HG03139 (cell line): ENCODE results near the gene UBE2Q1.

Experiments used
- ATAC-seq: cut with Tn5 transposase; IDR thresholded peaks from one replicate; pipeline ENCODE4 v1.9.1; 2021; ENCODE audit not compliant: unreplicated experiment

The UBE2Q1 gene

GRCh38 chr1:154512760-154513159 is 45.7 kb downstream of the UBE2Q1 start:
- ATAC-seq = no peak

GRCh38 chr1:154503898-154504297 is 54.6 kb downstream of the UBE2Q1 start:
- no peak for ATAC-seq

- ATAC-seq = no peak
These were observed 55.7 kb downstream of the UBE2Q1 start for GRCh38 chr1:154502744-154503115.

- no peak for ATAC-seq
These were observed 56.3 kb downstream of the UBE2Q1 start, which contains the start of the genes SHE and TDRD10 for GRCh38 chr1:154502066-154502743. TSS of gene SHE (minus strand) at chr1:154502412. CDS start at chr1:154502026, 386 bp downstream. TSS of gene TDRD10 (plus strand) at chr1:154502219. CDS start at chr1:154506904, 4,685 bp downstream.

- no peak for ATAC-seq
These were observed 56.9 kb downstream of the UBE2Q1 start for GRCh38 chr1:154501423-154502065.

GRCh38 chr1:154500533-154500932 is 57.9 kb downstream of the UBE2Q1 start:
- ATAC-seq = no peak

GRCh38 chr1:154499446-154499845 is 59.0 kb downstream of the UBE2Q1 start:
- ATAC-seq = no peak
